OCI-LY3 (cell line): Measurements from ENCODE around the gene MGMT.

Source experiments
- CTCF ChIP-seq: fragments of 200-600, 300-600 bp; sonication (generic); IDR thresholded peaks from 2 replicates; pipeline ENCODE4 v1.5.1; 2014; ENCODE audit warnings: antibody characterized with exemption, low read length, low read depth
- EZH2phosphoT487 ChIP-seq: fragments of 200-600 bp; shearing (Covaris generic); IDR thresholded peaks from 2 replicates; pipeline ENCODE4 v1.6.1; 2018; ENCODE audit warnings: antibody characterized with exemption, mixed run types, low read depth

GRCh38 chr10:129773359-129773990 lies 306.4 kb downstream of the MGMT start:
- no peak for TF ChIP-seq CTCF
- no peak for TF ChIP-seq EZH2phosphoT487
